ENCODE results near the gene SIRPB2.

SIRPB2 gene

DNA sequence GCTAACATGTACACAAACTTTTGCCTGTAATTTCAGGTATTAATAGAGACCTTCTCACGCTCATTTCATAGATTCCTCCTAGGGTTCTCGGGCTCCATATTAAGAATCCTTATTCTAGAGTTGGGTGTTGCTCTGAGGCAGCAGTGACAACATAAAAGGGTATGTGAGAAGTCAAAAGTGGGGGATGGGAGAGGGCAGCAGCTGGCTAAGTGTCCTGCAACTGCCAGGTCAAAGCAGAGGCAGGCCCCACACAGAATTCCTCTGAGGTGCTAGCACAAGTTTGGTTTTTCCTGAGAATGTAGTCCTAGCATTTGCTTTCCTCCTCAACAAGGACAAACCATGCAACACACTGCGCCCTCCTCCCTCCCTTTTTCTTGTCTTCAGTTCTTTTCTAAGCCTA is 29.2 kb downstream of the SIRPB2 start:
- TF ChIP-seq, protein P1, sequence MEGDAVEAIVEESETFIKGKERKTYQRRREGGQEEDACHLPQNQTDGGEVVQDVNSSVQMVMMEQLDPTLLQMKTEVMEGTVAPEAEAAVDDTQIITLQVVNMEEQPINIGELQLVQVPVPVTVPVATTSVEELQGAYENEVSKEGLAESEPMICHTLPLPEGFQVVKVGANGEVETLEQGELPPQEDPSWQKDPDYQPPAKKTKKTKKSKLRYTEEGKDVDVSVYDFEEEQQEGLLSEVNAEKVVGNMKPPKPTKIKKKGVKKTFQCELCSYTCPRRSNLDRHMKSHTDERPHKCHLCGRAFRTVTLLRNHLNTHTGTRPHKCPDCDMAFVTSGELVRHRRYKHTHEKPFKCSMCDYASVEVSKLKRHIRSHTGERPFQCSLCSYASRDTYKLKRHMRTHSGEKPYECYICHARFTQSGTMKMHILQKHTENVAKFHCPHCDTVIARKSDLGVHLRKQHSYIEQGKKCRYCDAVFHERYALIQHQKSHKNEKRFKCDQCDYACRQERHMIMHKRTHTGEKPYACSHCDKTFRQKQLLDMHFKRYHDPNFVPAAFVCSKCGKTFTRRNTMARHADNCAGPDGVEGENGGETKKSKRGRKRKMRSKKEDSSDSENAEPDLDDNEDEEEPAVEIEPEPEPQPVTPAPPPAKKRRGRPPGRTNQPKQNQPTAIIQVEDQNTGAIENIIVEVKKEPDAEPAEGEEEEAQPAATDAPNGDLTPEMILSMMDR (IDR thresholded peaks at IDR 0.05; ENCODE audit: extremely low read depth, insufficient read depth, missing control alignments) = no peak
- DNase-seq (ENCODE audit: low spot score) = no peak
- in situ Hi-C loops (cut with MboI; ENCODE audit: low pct_unique_long_range_greater_than_20kb, low sequenced_read_pairs, unreplicated experiment) = no loop called here

DNA sequence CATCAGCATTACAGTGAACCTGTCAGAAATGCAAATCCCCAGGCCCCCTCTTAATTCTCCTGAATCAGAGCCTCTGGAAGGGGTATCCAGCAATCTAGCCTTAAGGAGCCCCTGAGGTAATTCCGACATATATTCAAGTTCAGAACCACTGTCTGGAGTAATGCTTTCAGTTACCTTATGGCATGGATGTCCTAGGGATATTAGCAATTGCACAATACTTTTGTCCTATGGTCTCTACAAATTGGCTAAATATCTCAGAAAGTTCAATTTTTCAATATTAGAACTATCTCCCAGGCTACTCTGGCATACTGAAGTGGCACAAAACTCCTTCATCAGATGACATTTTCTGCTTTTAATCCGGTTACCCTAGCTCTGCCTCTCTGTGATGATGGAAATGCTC is 30.9 kb downstream of the SIRPB2 start:
- DNase-seq (ENCODE audit: low spot score) = no peak
- TF ChIP-seq, protein P1 (IDR thresholded peaks at IDR 0.05; ENCODE audit: extremely low read depth, insufficient read depth, missing control alignments) = no peak
- in situ Hi-C loops (cut with MboI; ENCODE audit: low pct_unique_long_range_greater_than_20kb, low sequenced_read_pairs, unreplicated experiment) = no loop called here

DNA sequence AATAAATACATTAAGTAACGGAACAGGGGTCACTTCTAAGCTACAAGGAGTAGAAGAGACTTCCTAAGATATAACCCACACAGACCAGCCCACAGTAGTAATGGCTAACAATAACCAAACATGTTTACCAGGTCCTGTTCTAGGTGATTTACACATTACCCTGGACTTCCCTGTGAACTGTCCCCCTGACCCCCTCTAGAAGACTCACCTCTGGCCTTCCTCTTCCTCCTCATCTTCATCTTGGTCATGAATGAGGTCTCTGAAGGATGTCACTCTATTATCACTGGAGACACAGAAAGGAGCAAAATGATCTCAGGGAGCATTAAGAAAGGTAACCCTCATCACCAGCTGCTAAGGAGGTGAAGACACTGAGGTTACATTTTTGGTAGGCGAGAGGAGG is 33.2 kb downstream of the SIRPB2 start:
- TF ChIP-seq, protein P1 (IDR thresholded peaks at IDR 0.05; ENCODE audit: extremely low read depth, insufficient read depth, missing control alignments) = no peak
- in situ Hi-C loops (cut with MboI; ENCODE audit: low pct_unique_long_range_greater_than_20kb, low sequenced_read_pairs, unreplicated experiment) = no loop called here

DNA sequence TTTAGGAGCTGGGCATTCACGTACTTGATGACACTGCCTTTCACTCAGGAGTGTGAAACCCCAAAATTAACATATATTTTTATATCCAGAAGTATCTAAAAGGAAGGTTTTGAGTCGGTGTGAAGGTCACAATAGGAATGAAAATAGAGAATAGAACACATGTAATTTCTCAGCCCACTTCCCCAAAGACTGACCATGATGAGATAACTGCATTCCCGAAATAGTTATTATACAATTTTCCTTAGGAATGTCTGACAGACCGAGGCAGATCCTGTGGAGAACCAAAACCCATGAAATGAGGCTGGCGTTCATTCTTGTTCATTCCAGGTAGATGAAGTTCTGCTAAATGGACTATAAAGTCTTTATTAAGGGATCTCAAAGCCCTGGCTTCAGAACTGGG is 34.9 kb downstream of the SIRPB2 start:
- TF ChIP-seq, protein P1 (IDR thresholded peaks at IDR 0.05; ENCODE audit: extremely low read depth, insufficient read depth, missing control alignments) = no peak
- in situ Hi-C loops (cut with MboI; ENCODE audit: low pct_unique_long_range_greater_than_20kb, low sequenced_read_pairs, unreplicated experiment) = no loop called here
- no peak for DNase-seq (ENCODE audit: low spot score)

More for the DNA sequence above, 33.2 kb downstream of the SIRPB2 start:
- no peak for DNase-seq (ENCODE audit: low spot score)

DNA sequence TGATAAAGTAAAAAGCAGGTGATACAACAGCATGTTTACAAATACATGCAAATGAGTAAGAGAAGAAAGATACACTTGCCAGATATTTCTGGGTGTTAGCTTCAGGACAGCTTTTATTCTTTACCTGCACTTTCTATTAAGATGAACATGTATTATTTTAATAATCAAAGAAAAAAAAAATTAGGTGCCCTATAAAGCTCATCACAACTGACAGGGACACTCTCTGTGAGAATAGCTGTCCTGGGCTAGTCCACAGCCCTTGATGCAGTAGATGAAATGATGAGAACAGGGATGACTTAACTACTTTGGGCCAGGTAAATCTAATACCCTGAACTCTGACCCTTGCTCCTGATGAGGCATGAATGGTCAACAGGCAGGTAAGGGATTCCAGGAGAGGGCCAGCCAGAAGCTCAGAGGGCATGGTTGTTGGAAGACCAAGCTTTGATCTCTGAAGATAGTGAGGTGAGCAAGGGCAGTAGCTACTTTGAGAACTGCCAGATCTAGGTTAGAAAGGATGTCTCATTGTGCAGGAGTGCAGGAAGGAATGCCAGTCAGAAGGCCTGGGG is 40.2 kb downstream of the SIRPB2 start:
- in situ Hi-C loops (cut with MboI; ENCODE audit: low pct_unique_long_range_greater_than_20kb, low sequenced_read_pairs, unreplicated experiment) = no loop called here
- TF ChIP-seq, protein P1 (IDR thresholded peaks at IDR 0.05; ENCODE audit: extremely low read depth, insufficient read depth, missing control alignments) = no peak
- no peak for DNase-seq (ENCODE audit: low spot score)

DNA sequence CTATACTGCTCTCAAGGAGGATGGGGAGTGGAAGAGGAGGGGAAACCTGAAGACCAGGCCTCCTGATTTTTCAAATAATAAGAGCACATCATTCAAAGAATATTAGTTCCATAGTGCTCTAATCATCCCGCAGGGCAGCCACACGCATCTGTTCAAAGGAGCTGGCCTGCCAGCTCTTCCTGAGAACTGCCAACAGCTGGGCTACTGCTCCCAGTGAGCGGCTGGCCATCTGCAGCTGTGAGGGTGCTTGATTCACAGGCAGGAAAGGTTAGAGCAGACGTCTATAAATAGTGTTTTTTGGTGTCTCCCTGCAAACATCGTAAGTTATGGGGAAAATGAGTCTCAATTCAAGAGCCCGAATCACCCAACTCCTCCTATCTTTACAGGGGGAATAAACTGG is 41.9 kb downstream of the SIRPB2 start:
- TF ChIP-seq, protein P1 (IDR thresholded peaks at IDR 0.05; ENCODE audit: extremely low read depth, insufficient read depth, missing control alignments) = no peak
- in situ Hi-C loops (cut with MboI; ENCODE audit: low pct_unique_long_range_greater_than_20kb, low sequenced_read_pairs, unreplicated experiment) = no loop called here
- no peak for DNase-seq (ENCODE audit: low spot score)

All from GM13977 (cell line).